ENCODE results near the gene TEX13B.

- no peak for TF ChIP-seq POLR2A (IDR thresholded peaks at IDR 0.05)
- TF ChIP-seq, protein P1, sequence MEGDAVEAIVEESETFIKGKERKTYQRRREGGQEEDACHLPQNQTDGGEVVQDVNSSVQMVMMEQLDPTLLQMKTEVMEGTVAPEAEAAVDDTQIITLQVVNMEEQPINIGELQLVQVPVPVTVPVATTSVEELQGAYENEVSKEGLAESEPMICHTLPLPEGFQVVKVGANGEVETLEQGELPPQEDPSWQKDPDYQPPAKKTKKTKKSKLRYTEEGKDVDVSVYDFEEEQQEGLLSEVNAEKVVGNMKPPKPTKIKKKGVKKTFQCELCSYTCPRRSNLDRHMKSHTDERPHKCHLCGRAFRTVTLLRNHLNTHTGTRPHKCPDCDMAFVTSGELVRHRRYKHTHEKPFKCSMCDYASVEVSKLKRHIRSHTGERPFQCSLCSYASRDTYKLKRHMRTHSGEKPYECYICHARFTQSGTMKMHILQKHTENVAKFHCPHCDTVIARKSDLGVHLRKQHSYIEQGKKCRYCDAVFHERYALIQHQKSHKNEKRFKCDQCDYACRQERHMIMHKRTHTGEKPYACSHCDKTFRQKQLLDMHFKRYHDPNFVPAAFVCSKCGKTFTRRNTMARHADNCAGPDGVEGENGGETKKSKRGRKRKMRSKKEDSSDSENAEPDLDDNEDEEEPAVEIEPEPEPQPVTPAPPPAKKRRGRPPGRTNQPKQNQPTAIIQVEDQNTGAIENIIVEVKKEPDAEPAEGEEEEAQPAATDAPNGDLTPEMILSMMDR (IDR thresholded peaks at IDR 0.05) = no peak
Observed at GRCh38 chrX:107970073-107970472, 12.1 kb downstream of the TEX13B start.
